ENCODE data around the gene ZDHHC11B.
"Not testable (repeated sequence)": the region's sequence is repeated elsewhere in the genome, so short reads cannot be mapped to it uniquely, and the experiment has no call there.

ZDHHC11B gene

DNA sequence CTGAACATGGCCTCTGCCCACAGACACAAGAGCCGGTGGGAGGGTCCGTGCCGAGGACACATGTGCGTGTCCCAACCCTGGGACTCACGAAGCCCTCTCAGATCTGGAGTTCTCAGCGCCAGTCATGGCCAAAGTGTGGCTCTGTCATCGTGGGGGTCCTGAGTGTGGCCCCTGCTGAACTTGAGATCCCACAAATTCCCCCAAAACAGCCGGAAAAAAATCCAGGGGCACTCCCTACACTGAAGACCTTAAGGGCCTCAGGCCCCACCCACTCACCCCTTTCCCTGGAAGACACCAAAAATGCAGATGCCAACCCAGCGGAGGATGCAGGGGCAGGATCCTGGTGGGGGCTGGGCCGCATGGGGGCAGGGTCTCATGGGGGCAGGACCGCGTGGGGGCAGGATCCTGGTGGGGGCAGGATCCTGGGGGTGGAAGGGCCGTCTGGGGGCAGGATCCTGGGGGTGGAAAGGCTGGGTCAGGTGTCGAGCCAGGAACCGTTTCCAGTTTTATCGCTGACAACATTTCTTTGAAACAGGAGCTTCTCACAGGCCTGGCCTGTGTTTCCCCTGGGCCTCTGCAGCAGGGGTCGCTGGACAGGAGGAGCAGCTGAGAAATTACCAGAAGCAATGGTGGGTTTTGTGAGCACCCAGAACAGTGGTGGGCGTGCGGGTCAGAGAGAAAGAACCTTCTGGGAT is 13.3 kb downstream of the ZDHHC11B start:
- H3K9me3 ChIP-seq (ENCODE audit: low read length), result peaks cover 20% of the 10 kb centered on the region
- H3K27me3 ChIP-seq (ENCODE audit: insufficient read depth, low read length); H3K4me3 ChIP-seq (ENCODE audit: low read length); H3K4me1 ChIP-seq (ENCODE audit: insufficient read depth, low read length); H2AFZ ChIP-seq (ENCODE audit: low read depth, low read length); H3K36me3 ChIP-seq (ENCODE audit: insufficient read depth, low read length): not testable (repeated sequence)

DNA sequence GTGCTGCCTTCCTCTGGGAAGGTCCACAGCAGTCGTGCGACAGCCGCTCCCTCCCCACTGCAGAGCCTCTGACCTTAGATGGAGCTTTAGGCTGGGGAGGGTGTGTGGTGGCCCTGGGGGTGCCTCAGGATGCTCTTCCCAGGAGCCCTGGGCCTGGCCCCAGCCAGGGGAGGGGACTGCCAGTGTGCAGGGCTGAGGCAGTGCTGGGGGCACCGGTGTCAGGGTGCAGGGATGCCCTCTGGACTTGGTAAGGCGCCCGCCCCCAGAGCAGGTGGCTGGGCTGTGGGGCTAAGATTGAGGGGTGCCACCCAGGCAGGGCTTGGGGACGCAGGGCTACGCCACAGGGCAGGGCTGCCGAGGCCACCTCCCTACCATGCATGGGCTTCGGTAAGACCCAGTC is 13.9 kb downstream of the ZDHHC11B start:
- Histone ChIP-seq H3K36me3 (ENCODE audit: insufficient read depth, low read length) (peaks cover 14% of the 10 kb centered on the region), H3K9me3 (ENCODE audit: low read length) (peaks cover 21% of the 10 kb centered on the region)
- H3K27me3 ChIP-seq (ENCODE audit: insufficient read depth, low read length); H3K4me1 ChIP-seq (ENCODE audit: insufficient read depth, low read length); H2AFZ ChIP-seq (ENCODE audit: low read depth, low read length); H3K4me3 ChIP-seq (ENCODE audit: low read length): not testable (repeated sequence)

- not testable (repeated sequence) for H2AFZ ChIP-seq (ENCODE audit: low read depth, low read length); H3K4me1 ChIP-seq (ENCODE audit: insufficient read depth, low read length); H3K4me3 ChIP-seq (ENCODE audit: low read length); H3K27me3 ChIP-seq (ENCODE audit: insufficient read depth, low read length)
- peaks cover 17% of the 10 kb centered on the region for H3K9me3 ChIP-seq (ENCODE audit: low read length)
- peaks cover 14% of the 10 kb centered on the region for H3K36me3 ChIP-seq (ENCODE audit: insufficient read depth, low read length)
Measured at GRCh38 chr5:769485-770145, 14.9 kb downstream of the ZDHHC11B start.

DNA sequence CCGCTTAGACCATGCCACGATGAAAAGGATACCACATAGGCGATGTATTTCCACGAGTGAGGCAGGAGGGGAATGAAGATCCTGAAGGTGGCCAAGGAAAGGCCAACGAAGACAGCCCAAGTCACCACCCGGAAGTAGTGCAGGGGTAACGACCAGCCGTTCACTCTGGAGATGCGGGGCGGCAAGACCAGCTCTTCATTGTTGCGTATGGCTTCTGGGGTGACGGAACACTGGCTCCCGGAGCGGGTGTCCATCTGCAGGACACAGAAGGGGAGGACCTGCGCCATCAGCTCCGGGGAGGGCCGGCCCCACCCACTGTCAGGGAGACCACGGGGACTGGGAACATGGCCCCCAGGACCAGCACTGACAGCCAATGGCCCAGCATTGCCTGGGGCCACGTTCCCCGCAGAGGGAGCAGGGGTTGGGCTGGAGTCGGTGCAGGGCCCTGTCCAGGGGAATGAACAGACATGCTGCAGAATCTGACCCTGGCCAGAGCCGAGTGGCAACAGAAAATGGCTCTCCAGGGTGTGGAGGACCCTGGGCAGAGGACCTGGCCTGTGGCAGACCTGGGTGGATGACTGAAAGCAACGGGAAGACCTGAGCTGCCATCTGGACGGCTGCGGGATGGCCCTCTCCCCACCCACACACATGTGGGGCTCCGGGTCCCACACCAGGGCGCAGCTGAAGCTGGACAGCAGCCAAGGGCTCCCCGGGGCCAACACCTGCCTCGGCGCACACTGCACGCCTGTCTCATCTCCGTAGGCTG is 17.7 kb downstream of the ZDHHC11B start:
- Histone ChIP-seq H3K4me1 (ENCODE audit: insufficient read depth, low read length) (no peaks in the 10 kb centered on the region), H3K9me3 (ENCODE audit: low read length) (peaks cover 17% of the 10 kb centered on the region), H3K27me3 (ENCODE audit: insufficient read depth, low read length) (no peaks in the 10 kb centered on the region), H3K36me3 (ENCODE audit: insufficient read depth, low read length) (peaks cover 18% of the 10 kb centered on the region), H2AFZ (ENCODE audit: low read depth, low read length) (no peak overlapping the region), H3K4me3 (ENCODE audit: low read length) (no peak overlapping the region)

GRCh38 chr5:765948-766631 is 18.4 kb downstream of the ZDHHC11B start:
- Histone ChIP-seq H2AFZ (ENCODE audit: low read depth, low read length) (no peak overlapping the region), H3K27me3 (ENCODE audit: insufficient read depth, low read length) (no peaks in the 10 kb centered on the region), H3K36me3 (ENCODE audit: insufficient read depth, low read length) (peaks cover 18% of the 10 kb centered on the region), H3K9me3 (ENCODE audit: low read length) (peaks cover 17% of the 10 kb centered on the region), H3K4me1 (ENCODE audit: insufficient read depth, low read length) (no peaks in the 10 kb centered on the region), H3K4me3 (ENCODE audit: low read length) (no peak overlapping the region)

GRCh38 chr5:763998-764781 is 20.3 kb downstream of the ZDHHC11B start:
- Histone ChIP-seq H3K4me1 (ENCODE audit: insufficient read depth, low read length) (peaks cover 3% of the 10 kb centered on the region), H3K36me3 (ENCODE audit: insufficient read depth, low read length) (peaks cover 18% of the 10 kb centered on the region), H3K4me3 (ENCODE audit: low read length) (no peak overlapping the region), H3K9me3 (ENCODE audit: low read length) (peaks cover 17% of the 10 kb centered on the region), H3K27me3 (ENCODE audit: insufficient read depth, low read length) (no peaks in the 10 kb centered on the region), H2AFZ (ENCODE audit: low read depth, low read length) (no peak overlapping the region)

DNA sequence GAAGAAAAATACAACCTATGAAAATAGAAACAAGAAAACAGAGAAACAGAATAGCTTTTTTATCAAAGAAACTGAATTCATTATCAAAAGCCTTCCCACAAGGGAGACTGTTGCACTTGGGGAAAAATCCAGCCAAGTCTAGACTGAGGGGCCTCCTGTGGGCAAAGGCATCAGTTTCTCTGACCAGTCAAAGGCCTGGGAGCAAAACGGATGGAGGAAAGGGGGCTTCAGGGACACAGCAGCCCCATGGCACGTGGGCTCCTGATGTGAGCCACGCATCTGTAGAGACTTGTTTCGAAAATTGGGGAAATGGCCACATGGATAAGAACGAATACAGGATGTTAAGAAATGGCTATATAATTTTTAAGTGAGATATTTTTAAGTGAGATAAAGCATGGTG is 21.1 kb downstream of the ZDHHC11B start:
- Histone ChIP-seq H3K27me3 (ENCODE audit: insufficient read depth, low read length) (no peaks in the 10 kb centered on the region), H3K4me3 (ENCODE audit: low read length) (no peak overlapping the region), H3K36me3 (ENCODE audit: insufficient read depth, low read length) (peaks cover 18% of the 10 kb centered on the region), H3K9me3 (ENCODE audit: low read length) (peaks cover 17% of the 10 kb centered on the region), H3K4me1 (ENCODE audit: insufficient read depth, low read length) (peaks cover 11% of the 10 kb centered on the region), H2AFZ (ENCODE audit: low read depth, low read length) (no peak overlapping the region)

GRCh38 chr5:762996-763395 is 21.5 kb downstream of the ZDHHC11B start:
- not testable (repeated sequence) for H3K4me3 ChIP-seq (ENCODE audit: low read length); H3K27me3 ChIP-seq (ENCODE audit: insufficient read depth, low read length); H2AFZ ChIP-seq (ENCODE audit: low read depth, low read length)
- Histone ChIP-seq H3K4me1 (ENCODE audit: insufficient read depth, low read length) (peaks cover 15% of the 10 kb centered on the region), H3K36me3 (ENCODE audit: insufficient read depth, low read length) (peaks cover 18% of the 10 kb centered on the region), H3K9me3 (ENCODE audit: low read length) (peaks cover 17% of the 10 kb centered on the region)

- H3K9me3 ChIP-seq (ENCODE audit: low read length), result peaks cover 17% of the 10 kb centered on the region
- peaks cover 18% of the 10 kb centered on the region for H3K36me3 ChIP-seq (ENCODE audit: insufficient read depth, low read length)
- no peaks in the 10 kb centered on the region for H3K27me3 ChIP-seq (ENCODE audit: insufficient read depth, low read length)
- no peak overlapping the region for H2AFZ ChIP-seq (ENCODE audit: low read depth, low read length)
- no peak overlapping the region for H3K4me3 ChIP-seq (ENCODE audit: low read length)
- H3K4me1 ChIP-seq (ENCODE audit: insufficient read depth, low read length), result peaks cover 24% of the 10 kb centered on the region
Measured at GRCh38 chr5:761854-762710, 22.4 kb downstream of the ZDHHC11B start.

- no peaks in the 10 kb centered on the region for H3K27me3 ChIP-seq (ENCODE audit: insufficient read depth, low read length)
- peaks cover 32% of the 10 kb centered on the region for H3K4me1 ChIP-seq (ENCODE audit: insufficient read depth, low read length)
- H2AFZ ChIP-seq (ENCODE audit: low read depth, low read length), result no peak overlapping the region
- peaks cover 12% of the 10 kb centered on the region for H3K9me3 ChIP-seq (ENCODE audit: low read length)
- peaks cover 10% of the 10 kb centered on the region for H3K36me3 ChIP-seq (ENCODE audit: insufficient read depth, low read length)
- no peak overlapping the region for H3K4me3 ChIP-seq (ENCODE audit: low read length)
Measured at GRCh38 chr5:761059-761771, 23.3 kb downstream of the ZDHHC11B start.

DNA sequence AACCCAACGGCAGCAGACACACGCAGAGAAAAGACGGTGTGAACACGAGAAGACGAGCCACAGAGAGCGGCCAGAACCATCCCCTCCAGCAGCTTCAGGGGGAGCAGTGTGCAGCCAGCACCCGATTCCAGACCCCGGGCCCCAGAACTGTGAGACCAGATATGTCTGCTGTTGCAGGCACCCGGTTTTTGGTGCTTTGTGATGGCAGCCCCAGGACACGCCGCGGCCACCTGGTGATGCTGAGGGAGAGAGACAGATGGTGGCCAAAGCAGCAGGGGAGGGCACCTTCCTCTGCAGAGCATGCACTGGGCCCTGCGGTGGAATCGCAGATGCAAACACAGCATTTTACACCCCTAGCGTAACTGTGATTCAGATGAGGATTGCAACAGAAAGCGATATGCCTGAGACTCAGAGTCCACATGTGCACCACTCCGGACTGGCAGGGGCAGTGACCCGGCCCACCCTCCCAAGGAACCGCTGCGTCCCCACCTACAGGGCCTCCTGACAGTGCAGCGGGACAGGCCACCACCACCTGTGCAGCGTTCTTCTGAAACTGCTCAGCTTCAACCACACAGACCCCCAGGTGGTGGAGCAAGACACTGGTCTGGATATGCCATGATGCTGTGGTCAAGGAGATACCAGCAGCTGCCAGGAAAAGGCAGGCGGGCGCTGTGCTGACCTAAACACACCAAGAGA is 24.0 kb downstream of the ZDHHC11B start:
- peaks cover 7% of the 10 kb centered on the region for H3K9me3 ChIP-seq (ENCODE audit: low read length)
- no peak overlapping the region for H3K4me3 ChIP-seq (ENCODE audit: low read length)
- H2AFZ ChIP-seq (ENCODE audit: low read depth, low read length), result no peak overlapping the region
- H3K4me1 ChIP-seq (ENCODE audit: insufficient read depth, low read length), result peaks cover 33% of the 10 kb centered on the region
- peaks cover 3% of the 10 kb centered on the region for H3K36me3 ChIP-seq (ENCODE audit: insufficient read depth, low read length)
- no peaks in the 10 kb centered on the region for H3K27me3 ChIP-seq (ENCODE audit: insufficient read depth, low read length)

Measured in neuron (in vitro differentiated cells).